Subcutaneous abdominal adipose tissue (tissue), 5 donors: ENCODE data around the gene SLC37A1.
"Not testable (repeated sequence)": the region's sequence is repeated elsewhere in the genome, so short reads cannot be mapped to it uniquely, and the experiment has no call there.

Source experiments
- H3K27ac ChIP-seq: one replicate; pipeline ENCODE4 v1.7.0; 2013; ENCODE audit warnings: low read depth, mild to moderate bottlenecking, inconsistent platforms, low read length, moderate library complexity
- H3K27me3 ChIP-seq, 5 donors: one replicate each; pipeline ENCODE4 v1.7.0; 2013; ENCODE audit warnings: low read length in 5 of 5, inconsistent platforms in 1 of 5; ENCODE audit not compliant: control insufficient read depth in 5 of 5, insufficient read depth in 4 of 5
- H3K36me3 ChIP-seq, 5 donors: one replicate each; pipeline ENCODE4 v1.7.0; 2013; ENCODE audit warnings: low read length in 5 of 5; ENCODE audit not compliant: control insufficient read depth in 5 of 5, insufficient read depth in 5 of 5
- H3K4me1 ChIP-seq, 5 donors: one replicate each; pipeline ENCODE4 v1.7.0; 2013; ENCODE audit warnings: low read length in 5 of 5, mild to moderate bottlenecking in 3 of 5, moderate library complexity in 1 of 5; ENCODE audit not compliant: control insufficient read depth in 5 of 5, insufficient read depth in 5 of 5
- H3K4me3 ChIP-seq, 5 donors: one replicate each; pipeline ENCODE4 v1.7.0; 2013; ENCODE audit warnings: low read length in 5 of 5, low read depth in 1 of 5
- H3K9ac ChIP-seq, 5 donors: one replicate each; pipeline ENCODE4 v1.7.0; 2013; ENCODE audit warnings: low read length in 5 of 5, mild to moderate bottlenecking in 4 of 5, moderate library complexity in 3 of 5
- H3K9me3 ChIP-seq, 5 donors: one replicate each; pipeline ENCODE4 v1.7.0; 2013; ENCODE audit warnings: low read length in 5 of 5; ENCODE audit not compliant: control insufficient read depth in 5 of 5
- donor health status: healthy.
- donor health status: healthy.
- donor health status: healthy.
- donor health status: healthy.
- donor health status: healthy.

The SLC37A1 gene

DNA sequence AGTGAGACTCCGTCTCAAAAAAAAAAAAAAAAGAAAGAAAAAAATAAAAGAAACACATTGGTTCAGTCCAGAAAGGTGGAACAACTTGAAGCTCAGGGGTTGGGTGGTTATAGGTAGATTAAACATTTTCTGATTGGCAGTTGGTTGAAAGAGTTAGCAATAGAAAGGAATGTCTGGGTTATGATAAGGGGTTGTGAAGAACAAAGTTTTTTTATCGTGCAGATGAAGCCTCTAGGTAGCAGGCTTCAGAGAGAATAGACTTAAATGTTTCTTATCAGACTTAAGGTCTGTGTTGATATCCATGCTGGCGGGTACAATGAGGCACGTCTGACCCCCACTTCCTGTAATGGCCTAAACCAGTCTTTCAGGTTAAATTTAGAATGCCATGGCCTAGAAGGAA is 94.8 kb downstream of the SLC37A1 start:
- no peaks in the 10 kb centered on the region for H3K4me1 ChIP-seq
- no peaks in the 10 kb centered on the region for H3K36me3 ChIP-seq
- no peak overlapping the region for H3K9ac ChIP-seq
- H3K27me3 ChIP-seq = peaks cover 0 to 7% (median 0%) of the 10 kb centered on the region in 5 donors
- peaks cover 0 to 19% (median 16%) of the 10 kb centered on the region in 5 donors for H3K9me3 ChIP-seq
- H3K27ac ChIP-seq = no peak overlapping the region
- no peak overlapping the region for H3K4me3 ChIP-seq

DNA sequence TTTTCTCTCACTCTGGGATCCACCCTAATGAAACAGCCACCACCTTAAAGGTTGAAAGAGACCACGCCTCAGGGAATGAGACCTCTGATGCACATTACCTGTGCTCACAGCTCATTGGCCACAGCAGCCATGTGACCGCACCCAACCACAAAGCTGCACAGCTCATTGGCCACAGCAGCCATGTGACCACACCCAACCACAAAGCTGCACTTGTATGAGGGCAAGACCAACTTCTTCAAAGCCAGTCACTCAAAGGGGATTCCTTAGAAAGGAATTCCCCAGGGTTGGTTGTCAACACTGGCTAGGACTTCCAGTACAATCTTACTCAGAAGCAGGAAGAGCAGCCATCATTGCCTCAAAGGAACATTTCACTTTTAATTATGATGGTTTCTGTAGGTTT is 96.2 kb downstream of the SLC37A1 start:
- Histone ChIP-seq H3K4me3 (no peak overlapping the region), H3K4me1 (no peaks in the 10 kb centered on the region), H3K9me3 (peaks cover 0 to 14% (median 12%) of the 10 kb centered on the region in 5 donors), H3K27me3 (peaks cover 0 to 7% (median 0%) of the 10 kb centered on the region in 5 donors), H3K9ac (no peak overlapping the region), H3K27ac (no peak overlapping the region), H3K36me3 (no peaks in the 10 kb centered on the region)

DNA sequence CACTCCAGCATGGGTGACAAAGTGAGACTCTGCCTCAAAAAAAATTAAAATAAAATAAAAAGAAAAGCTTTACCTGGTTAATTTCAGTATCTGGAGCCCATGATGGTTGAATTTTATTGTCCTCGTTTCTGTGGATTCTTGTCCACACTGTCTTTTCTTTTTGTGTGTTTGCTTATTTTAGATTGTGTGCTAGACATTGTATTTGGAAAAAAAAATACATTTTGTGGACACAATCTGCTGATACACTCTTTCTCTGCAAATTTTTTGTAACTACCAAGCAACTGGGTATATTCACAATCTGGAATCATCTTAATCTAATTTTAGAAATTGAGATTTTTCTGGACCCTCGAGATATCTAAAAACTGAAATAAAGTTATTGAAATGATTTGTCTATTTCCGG is 98.2 kb downstream of the SLC37A1 start:
- Histone ChIP-seq H3K4me1 (peaks cover 0 to 8% (median 4%) of the 10 kb centered on the region in 5 donors), H3K9ac (no peak overlapping the region), H3K36me3 (no peaks in the 10 kb centered on the region), H3K27ac (no peak overlapping the region), H3K9me3 (peaks cover 0 to 5% (median 2%) of the 10 kb centered on the region in 5 donors), H3K4me3 (no peak overlapping the region), H3K27me3 (peaks cover 8 to 22% (median 12%) of the 10 kb centered on the region in 5 donors)

DNA sequence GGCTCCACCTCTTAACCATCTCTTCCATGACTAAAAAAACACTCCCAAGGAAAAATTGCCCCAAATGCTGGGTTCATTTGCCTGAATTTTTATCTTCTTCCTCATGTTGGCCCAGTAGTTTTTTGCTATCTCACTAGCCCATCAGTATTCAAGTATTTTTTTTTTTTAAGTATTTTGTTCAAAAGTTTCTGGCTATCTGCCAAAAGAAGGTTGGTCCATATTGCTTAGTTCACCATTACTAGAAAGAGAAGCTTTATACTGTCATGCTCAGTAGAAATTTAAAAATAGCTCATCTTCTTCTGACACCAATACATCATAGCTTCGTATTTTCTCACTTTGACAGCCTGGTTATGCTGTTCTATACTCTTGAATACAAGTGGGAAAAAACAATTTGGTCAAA is 98.7 kb downstream of the SLC37A1 start:
- Histone ChIP-seq H3K4me3 (no peak overlapping the region), H3K36me3 (no peaks in the 10 kb centered on the region), H3K4me1 (peaks cover 0 to 8% (median 5%) of the 10 kb centered on the region in 5 donors), H3K27ac (no peak overlapping the region), H3K9ac (no peak overlapping the region), H3K9me3 (peaks cover 0 to 5% (median 2%) of the 10 kb centered on the region in 5 donors), H3K27me3 (peaks cover 12 to 25% (median 17%) of the 10 kb centered on the region in 5 donors)

DNA sequence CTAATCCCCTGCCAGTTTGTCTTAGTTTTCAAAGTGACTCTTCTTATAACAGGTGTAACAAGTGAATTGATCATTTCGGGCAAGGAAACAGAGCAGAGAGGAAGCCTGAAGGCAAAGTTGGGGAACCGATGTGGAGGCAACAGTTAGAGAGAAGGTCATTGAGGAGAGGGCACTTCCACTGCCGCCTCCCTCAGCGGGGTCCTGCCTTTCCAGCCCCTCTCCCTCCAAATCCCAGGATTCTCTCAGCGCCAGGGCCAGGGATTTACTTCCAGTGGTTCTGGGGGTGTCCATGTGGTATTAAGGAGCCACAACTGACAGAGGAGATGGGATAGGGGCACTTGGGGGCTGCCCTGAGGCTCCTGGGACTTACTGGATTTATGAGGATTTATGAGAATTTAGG is 100.1 kb downstream of the SLC37A1 start:
- Histone ChIP-seq H3K36me3 (no peaks in the 10 kb centered on the region), H3K4me3 (no peak overlapping the region), H3K27ac (no peak overlapping the region), H3K9ac (no peak overlapping the region), H3K4me1 (peaks cover 0 to 8% (median 5%) of the 10 kb centered on the region in 5 donors), H3K27me3 (peaks cover 17 to 29% (median 27%) of the 10 kb centered on the region in 5 donors), H3K9me3 (peaks cover 0 to 5% (median 2%) of the 10 kb centered on the region in 5 donors)

DNA sequence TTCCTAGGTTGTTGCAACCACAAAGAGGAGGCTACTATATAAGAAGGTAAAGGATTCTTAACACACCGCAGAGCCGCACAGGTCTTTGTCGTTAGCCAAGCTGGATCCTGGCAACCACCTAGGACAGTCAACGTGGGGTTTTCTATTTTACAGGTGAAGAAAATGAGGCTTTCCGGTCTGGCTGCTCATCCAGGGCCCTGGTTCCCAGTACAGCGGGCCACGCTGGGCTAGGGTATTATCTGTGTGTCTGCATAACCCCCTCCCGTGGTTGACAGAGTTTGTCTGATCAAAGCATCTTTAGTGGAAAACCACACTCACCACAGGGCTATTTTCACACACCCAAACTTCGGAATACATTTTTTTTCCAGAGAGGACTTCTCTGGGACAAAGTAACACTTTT is 100.7 kb downstream of the SLC37A1 start:
- H3K9ac ChIP-seq = no peak overlapping the region
- peaks cover 0 to 8% (median 5%) of the 10 kb centered on the region in 5 donors for H3K4me1 ChIP-seq
- no peak overlapping the region for H3K27ac ChIP-seq
- H3K27me3 ChIP-seq = peaks cover 21 to 35% (median 31%) of the 10 kb centered on the region in 5 donors
- peaks cover 0 to 5% (median 2%) of the 10 kb centered on the region in 5 donors for H3K9me3 ChIP-seq
- H3K36me3 ChIP-seq = no peaks in the 10 kb centered on the region
- no peak overlapping the region for H3K4me3 ChIP-seq

DNA sequence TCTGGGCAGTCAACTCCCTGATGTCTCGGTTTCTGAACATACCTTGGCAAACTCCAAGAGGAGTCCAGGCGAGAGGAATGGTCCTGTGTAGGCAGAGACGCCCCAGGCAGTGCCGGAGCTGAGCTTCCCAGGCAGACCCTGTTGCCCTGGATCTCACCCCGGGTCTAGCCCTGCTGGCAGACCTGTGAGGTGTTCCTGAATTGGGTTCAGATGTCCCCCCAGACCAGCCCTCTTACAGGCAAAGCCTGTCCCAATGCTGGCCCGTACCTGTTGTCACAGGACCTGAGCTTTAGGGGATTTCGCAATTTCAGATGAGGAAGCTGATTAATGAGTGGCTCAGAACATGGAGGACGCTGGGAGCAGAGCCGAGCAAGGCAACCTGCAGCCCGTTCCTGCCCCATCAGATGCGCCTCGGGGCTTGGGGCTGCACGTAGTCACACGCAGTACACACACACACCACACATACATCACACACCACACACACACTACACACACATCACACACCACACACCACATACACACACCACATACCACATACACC is 101.2 kb downstream of the SLC37A1 start:
- Histone ChIP-seq H3K9ac (no peak overlapping the region), H3K27me3 (peaks cover 22 to 40% (median 35%) of the 10 kb centered on the region in 5 donors), H3K36me3 (no peaks in the 10 kb centered on the region), H3K9me3 (peaks cover 0 to 3% (median 2%) of the 10 kb centered on the region in 5 donors), H3K4me3 (no peak overlapping the region), H3K4me1 (peaks cover 0 to 8% (median 5%) of the 10 kb centered on the region in 5 donors), H3K27ac (no peak overlapping the region)

DNA sequence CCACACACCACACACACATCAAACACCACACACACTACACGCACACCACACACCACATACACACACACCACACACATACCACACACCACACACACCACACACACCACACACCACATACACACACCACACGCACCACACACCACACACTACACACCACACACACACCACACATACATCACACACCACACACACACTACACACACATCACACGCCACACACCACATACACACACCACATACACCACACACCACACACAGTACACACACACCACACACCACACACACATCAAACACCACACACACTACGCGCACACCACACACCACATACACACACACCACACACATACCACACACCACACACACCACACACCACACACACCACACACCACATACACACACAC is 101.7 kb downstream of the SLC37A1 start:
- H3K9ac ChIP-seq, H3K4me1 ChIP-seq, H3K27ac ChIP-seq, H3K36me3 ChIP-seq, H3K4me3 ChIP-seq, H3K9me3 ChIP-seq: not testable (repeated sequence)
- peaks cover 22 to 42% (median 38%) of the 10 kb centered on the region in 5 donors for H3K27me3 ChIP-seq

DNA sequence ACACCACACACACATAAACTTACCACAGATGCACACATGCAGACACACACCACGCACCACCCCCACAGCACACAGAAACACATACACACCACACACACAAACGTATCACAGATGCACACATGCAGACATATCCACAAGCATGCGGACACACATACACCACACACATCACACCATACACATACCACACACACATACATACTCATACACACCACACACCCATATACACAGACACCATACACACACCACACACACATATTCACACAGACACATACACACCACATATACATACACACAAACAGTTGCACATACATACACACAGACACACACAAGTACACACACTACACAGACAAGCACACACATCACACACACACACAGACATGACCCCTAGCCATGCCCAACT is 102.3 kb downstream of the SLC37A1 start:
- H3K9ac ChIP-seq = no peak overlapping the region
- H3K27ac ChIP-seq = no peak overlapping the region
- H3K4me3 ChIP-seq = peak overlapping the region in 1 of 5 donors; percentile 44
- peaks cover 22 to 42% (median 38%) of the 10 kb centered on the region in 5 donors for H3K27me3 ChIP-seq
- H3K4me1 ChIP-seq = peaks cover 0 to 8% (median 5%) of the 10 kb centered on the region in 5 donors
- no peaks in the 10 kb centered on the region for H3K36me3 ChIP-seq
- H3K9me3 ChIP-seq = peaks cover 0 to 3% (median 2%) of the 10 kb centered on the region in 5 donors

DNA sequence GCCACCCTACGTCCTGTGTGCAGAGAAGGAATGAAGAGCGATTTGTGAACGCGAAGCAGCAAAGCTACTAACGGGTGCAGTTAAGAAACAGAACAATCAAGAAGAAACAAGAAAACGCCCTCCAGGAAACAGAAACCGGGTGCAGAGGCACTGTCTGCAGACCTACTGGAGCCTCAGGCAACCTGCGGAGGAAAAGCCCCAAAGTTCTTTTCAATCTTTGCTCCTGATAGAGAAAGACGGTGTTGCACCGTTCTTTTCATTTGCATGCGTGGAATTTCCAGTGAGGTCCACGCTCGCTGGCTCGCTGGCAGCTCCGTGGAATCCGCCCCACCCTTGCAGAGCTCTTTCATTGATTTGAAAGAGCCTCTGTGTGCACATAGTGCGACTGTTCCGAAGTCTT is 102.8 kb downstream of the SLC37A1 start:
- Histone ChIP-seq H3K9ac (no peak overlapping the region), H3K4me1 (peaks cover 0 to 8% (median 5%) of the 10 kb centered on the region in 5 donors), H3K4me3 (peak overlapping the region in 3 of 5 donors; percentile 29 to 56 (median 44)), H3K27ac (no peak overlapping the region), H3K9me3 (peaks cover 0 to 3% (median 2%) of the 10 kb centered on the region in 5 donors), H3K36me3 (no peaks in the 10 kb centered on the region), H3K27me3 (peaks cover 26 to 46% (median 43%) of the 10 kb centered on the region in 5 donors)
